HAP-1 (cell line): ENCODE data around the gene BRI3BP.
"Not testable (repeated sequence)": the region's sequence is repeated elsewhere in the genome, so short reads cannot be mapped to it uniquely, and the experiment has no call there.

Experiments
- DNase-seq, 2 experiments: peaks; one replicate each; pipeline ENCODE4 v3.0.0-alpha.2; 2016 to 2020; ENCODE audit warnings: low spot score in 2 of 2
- H3K27me3 ChIP-seq: fragments of 250-450 bp; sonication (Bioruptor Pico); 2 replicates; pipeline ENCODE4 v1.5.1; 2020; ENCODE audit warnings: low read depth, mild to moderate bottlenecking, moderate library complexity
- H3K36me3 ChIP-seq: fragments of 250-450 bp; sonication (Bioruptor Pico); replicated peaks from 2 replicates; pipeline ENCODE4 v1.5.1; 2020; ENCODE audit warnings: mild to moderate bottlenecking
- H3K4me1 ChIP-seq: fragments of 250-450 bp; sonication (Bioruptor Pico); 2 replicates; pipeline ENCODE4 v1.5.1; 2020; ENCODE audit warnings: mild to moderate bottlenecking
- H3K4me3 ChIP-seq: fragments of 250-450 bp; sonication (Bioruptor Pico); 2 replicates; pipeline ENCODE4 v1.5.1; 2020; ENCODE audit warnings: mild to moderate bottlenecking, moderate library complexity
- H3K9me3 ChIP-seq: fragments of 250-450 bp; sonication (Bioruptor Pico); 2 replicates; pipeline ENCODE4 v1.5.1; 2020; ENCODE audit warnings: mild to moderate bottlenecking, moderate library complexity
- in situ Hi-C: fragments of 300-500 bp; cut with MboI; formaldehyde crosslinking; loops from 3 replicates; pipeline ENCODE4 v1.14.3; 2020; ENCODE audit warnings: low sequenced_read_pairs, inconsistent platforms, mixed read lengths

BRI3BP gene

DNA sequence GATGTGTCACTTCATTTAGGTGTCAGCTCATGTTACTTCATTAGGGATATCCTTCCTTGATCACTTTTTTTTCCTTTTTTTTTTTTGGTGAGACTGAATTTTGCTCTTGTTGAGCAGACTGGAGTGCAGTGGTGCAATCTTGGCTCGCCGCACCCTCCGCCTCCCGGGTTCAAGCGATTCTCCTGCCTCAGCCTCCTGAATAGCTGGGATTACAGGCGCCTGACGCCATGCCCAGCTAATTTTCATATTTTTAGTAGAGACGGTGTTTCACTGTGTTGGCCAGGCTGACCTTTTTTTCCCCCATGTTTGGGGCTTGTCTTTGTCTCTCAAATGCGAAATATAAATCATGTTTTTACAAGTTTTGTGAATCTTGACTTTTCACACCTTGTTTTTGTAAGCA, 62.1 kb downstream of the BRI3BP start:
- H3K27me3 ChIP-seq: no peaks in the 10 kb centered on the region
- in situ Hi-C loops: no loop called here
- no peaks in the 10 kb centered on the region for H3K36me3 ChIP-seq
- H3K4me3 ChIP-seq: no peak overlapping the region
- no peaks in the 10 kb centered on the region for H3K4me1 ChIP-seq
- H3K9me3 ChIP-seq: no peaks in the 10 kb centered on the region
- DNase-seq: no peak

DNA sequence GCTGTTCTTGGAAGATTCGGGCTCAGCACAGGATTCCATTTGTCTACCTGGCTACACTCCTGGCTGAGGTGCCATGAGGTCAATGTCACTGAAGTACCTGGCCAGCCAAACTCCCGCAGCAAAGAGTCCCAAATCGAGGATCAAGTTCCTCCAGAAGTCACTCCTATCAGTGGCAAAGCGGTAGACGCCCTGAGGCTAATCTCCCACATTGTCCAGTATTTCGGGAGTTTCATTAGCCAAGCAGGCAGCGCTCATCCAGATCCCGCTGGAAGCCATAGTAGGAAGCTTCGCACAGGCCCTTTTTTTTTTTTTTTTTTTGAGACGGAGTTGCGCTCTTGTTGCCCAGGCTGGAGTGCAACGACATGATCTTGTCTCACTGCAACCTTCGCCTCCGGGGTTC, 62.9 kb downstream of the BRI3BP start:
- Histone ChIP-seq H3K9me3 (no peaks in the 10 kb centered on the region), H3K4me3 (no peak overlapping the region), H3K36me3 (no peaks in the 10 kb centered on the region), H3K4me1 (no peaks in the 10 kb centered on the region), H3K27me3 (no peaks in the 10 kb centered on the region)
- in situ Hi-C loops: no loop called here
- peak in 1 of 2 experiments; percentile 53 for DNase-seq

DNA sequence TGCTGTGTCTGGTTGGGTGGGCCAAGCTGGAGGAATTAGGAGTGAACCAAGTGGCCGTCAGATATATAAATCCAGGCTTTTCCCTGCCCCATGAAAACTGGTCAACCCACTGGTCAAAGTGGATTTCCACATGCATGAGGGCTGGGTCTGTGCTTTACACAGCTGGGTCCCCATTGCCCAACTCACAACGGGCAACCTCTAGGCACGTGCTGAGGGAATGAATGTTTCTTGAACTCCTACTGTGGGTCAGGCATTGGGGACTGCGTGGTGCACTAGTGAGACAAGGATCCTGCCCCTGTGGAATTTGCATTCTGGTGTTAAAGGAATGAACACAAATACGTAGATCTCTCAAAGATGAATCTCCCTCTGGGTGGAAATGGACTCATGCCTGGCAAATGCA, 64.3 kb downstream of the BRI3BP start:
- no peak for DNase-seq
- Histone ChIP-seq H3K4me3 (no peak overlapping the region), H3K4me1 (no peaks in the 10 kb centered on the region), H3K27me3 (no peaks in the 10 kb centered on the region), H3K9me3 (no peaks in the 10 kb centered on the region), H3K36me3 (no peaks in the 10 kb centered on the region)
- in situ Hi-C loops: no loop called here

DNA sequence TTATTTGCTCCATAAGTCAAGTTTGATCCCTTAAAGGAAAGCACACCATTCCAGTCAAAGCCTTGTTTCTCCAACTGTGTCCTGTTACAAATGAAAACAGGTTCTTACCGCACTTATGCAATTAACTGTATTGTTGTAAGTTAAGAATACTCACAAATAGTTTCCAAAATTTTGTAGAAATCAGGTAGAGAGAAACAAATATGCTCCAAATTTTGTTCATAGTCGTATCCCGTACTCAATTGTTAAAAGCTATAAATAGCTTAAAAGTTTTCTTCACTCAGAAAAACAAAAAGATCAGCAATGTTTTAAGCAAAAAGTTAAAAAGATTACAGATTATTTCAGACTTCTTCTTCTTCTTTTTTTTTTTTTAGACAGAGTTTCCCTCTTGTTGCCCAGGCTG, 67.8 kb downstream of the BRI3BP start:
- peaks cover 3% of the 10 kb centered on the region for H3K4me1 ChIP-seq
- in situ Hi-C loops: no loop called here

DNA sequence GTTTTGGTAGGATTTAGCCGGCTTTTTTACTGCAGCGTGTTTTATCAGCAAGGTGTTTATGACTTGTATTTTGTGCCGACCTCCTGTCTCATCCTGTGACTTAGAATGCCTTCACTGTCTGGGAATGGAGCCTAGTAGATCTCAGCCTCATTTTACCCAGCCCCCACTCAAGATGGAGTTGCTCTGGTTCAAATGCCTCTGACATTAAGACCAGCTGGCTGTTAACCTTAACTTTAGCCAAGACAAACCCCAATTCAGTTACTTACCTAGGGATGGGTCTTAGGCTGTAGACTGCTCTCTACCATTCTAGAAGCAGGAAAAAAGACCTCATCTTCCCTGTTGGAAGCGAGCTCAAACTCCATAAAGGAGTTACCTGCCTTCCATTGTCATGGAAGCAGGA, 70.1 kb downstream of the BRI3BP start:
- DNase-seq, H3K36me3 ChIP-seq, H3K27me3 ChIP-seq, in situ Hi-C loops, H3K4me3 ChIP-seq, H3K9me3 ChIP-seq, H3K4me1 ChIP-seq: not testable (repeated sequence)

More for the DNA sequence above, 67.8 kb downstream of the BRI3BP start:
- Histone ChIP-seq H3K4me3 (no peak overlapping the region), H3K36me3 (no peaks in the 10 kb centered on the region), H3K9me3 (no peaks in the 10 kb centered on the region), H3K27me3 (no peaks in the 10 kb centered on the region)
- DNase-seq: no peak

DNA sequence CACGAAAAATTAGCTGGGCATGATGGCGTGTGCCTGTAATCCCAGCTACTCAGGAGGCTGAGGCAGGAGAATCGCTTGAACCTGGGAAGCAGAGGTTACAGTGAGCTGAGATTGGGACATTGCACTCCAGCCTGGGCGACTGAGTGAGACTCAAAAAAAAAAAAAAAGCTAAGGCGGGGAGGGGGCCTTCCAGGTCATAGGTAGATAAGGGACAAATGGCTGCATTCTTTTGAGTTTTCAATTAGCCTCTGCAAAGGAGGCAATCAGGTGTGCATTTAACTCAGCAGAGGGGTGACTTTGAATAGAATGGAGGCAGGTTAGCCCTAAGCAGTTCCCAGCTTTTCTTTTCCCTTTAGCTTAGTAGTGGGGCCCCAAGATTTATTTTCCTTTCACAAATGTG, 71.0 kb downstream of the BRI3BP start:
- Histone ChIP-seq H3K9me3 (no peaks in the 10 kb centered on the region), H3K4me3 (peak overlapping the region; percentile 62)
- in situ Hi-C loops: no loop called here

DNA sequence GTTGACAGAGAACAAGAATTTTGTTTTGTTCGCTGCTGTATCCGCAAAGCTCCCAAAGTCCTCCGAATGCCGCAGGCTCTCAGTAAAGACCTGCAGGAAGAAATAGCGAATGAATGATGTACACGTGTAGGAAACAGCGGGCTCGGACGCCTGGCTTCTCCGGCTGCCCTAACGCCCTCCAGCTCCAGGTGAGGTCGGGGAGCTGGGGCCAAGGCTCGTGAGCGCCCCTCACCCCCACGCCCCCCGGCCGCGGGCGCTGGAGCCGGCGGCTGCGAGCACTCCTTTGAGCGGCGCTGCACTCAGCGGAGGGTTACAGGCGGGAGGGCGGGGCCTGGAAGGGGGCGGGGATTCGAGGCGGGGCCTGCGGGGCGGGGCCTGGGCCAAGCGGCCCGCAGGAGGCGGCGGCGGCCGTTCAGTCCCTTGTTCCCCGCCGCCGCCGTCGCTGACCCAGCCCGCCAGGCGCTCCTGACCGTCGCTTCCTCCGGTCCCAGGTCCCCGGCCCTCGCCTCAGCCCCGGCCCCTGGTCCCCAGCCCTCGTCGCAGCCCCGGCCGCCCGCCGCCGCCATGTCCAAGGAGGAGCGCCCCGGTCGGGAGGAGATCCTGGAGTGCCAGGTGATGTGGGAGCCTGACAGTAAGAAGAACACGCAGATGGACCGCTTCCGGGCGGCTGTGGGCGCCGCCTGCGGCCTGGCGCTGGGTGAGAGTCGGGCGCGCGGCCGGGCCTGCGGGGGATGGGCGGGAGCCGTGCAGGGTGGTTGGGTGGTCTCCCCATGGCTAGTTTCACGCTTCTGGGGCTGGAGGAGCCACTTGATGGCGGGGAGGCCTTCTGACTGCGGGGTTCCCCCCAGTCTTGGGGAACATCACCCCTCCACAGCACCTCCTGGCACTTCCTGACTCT, 71.8 kb downstream of the BRI3BP start, which contains the start of gene AACS:
Gene AACS, plus strand, starts transcription at position 415 of the 898 bp plus-strand sequence. Its CDS starts 150 bp downstream, at position 565.
- Histone ChIP-seq H3K4me1 (peaks cover 6% of the 10 kb centered on the region), H3K36me3 (peaks cover 4% of the 10 kb centered on the region), H3K27me3 (no peaks in the 10 kb centered on the region), H3K9me3 (no peaks in the 10 kb centered on the region), H3K4me3 (peak within 1 kb of the TSS; percentile 62)
- in situ Hi-C loops: no loop called here
- peak; percentile 71 to 87 for DNase-seq

More for the DNA sequence above, 71.0 kb downstream of the BRI3BP start:
- DNase-seq: no peak
- H3K36me3 ChIP-seq: peaks cover 4% of the 10 kb centered on the region; the same call in 1 of the 2 replicates
- peaks cover 6% of the 10 kb centered on the region for H3K4me1 ChIP-seq
- H3K27me3 ChIP-seq: no peaks in the 10 kb centered on the region

DNA sequence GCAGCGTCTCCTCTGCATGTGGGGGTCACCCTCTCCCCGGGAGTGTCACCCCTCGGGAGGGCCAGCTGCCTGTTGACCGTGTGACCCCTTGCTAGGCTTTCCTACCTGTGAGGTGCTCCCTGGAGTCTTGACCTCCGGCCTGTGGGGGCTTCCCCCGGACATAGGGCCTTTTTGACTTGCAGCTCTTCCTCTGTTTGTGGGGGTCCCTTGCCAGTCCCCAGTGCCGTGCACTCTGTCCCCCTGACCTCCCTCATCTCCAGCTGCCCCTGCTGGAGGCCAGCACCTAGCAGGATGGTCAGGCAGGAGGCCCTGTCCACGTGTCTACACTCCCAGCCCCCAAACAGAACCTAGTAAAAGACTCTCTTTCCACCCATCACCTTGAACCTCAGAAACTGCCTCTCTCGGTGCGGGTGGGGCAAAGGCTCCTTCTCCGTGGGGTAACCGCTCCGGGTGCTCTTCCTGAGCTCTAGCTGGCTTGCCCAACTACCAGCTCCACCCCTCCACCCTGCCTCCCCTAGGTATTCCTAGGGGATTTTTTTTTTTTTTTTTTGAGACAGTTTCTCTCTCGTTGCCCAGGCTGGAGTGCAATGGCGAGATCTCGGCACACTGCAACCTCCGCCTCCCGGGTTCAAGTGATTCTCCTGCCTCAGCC, 72.6 kb downstream of the BRI3BP start:
- no peak for DNase-seq
- Histone ChIP-seq H3K36me3 (peaks cover 4% of the 10 kb centered on the region), H3K4me3 (peak overlapping the region; percentile 62), H3K4me1 (peaks cover 6% of the 10 kb centered on the region), H3K27me3 (no peaks in the 10 kb centered on the region), H3K9me3 (no peaks in the 10 kb centered on the region)
- in situ Hi-C loops: no loop called here

DNA sequence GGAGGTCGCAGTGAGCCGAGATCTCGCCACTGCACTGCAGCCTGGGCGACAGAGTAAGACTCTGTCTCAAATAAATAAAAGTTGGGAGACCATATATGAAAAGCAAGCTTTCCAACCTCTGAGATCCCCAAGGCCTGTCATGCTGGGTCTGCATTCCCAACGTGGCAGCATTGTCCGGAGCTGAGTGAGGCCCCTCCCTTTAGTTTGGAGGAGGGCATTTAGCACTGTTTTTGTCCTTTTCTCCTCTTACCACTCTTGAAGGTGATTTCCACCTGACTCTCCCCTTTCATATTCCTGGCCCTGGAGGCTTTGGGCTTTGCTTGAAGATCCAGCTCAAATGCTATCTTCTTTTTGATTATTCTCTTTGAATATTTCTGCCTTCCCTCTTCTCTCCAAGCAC, 74.9 kb downstream of the BRI3BP start:
- peaks cover 7% of the 10 kb centered on the region for H3K36me3 ChIP-seq
- no peak for DNase-seq
- in situ Hi-C loops: no loop called here
- no peaks in the 10 kb centered on the region for H3K27me3 ChIP-seq
- H3K4me1 ChIP-seq: peaks cover 6% of the 10 kb centered on the region
- H3K4me3 ChIP-seq: no peak overlapping the region
- no peaks in the 10 kb centered on the region for H3K9me3 ChIP-seq

DNA sequence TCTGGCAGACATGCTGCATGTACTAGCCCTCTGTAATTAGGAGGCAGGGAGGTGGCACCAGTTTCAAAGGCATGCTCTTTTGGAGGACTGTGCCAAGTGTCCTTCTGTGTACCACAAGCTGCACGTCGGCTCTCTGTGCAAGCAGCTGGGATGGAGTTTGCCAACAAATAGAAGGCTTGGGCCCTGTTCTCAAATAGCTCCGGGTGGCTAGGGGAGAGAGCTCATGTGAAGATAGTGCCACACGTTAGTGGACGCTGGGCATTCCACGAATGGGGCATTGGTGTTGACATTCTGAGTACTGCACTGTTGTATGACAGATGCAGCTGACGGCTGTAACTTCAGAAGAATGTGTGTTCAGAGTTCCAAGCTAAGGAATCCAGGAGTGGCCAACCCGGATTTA, 76.2 kb downstream of the BRI3BP start:
- peaks cover 5% of the 10 kb centered on the region for H3K4me1 ChIP-seq
- H3K27me3 ChIP-seq: no peaks in the 10 kb centered on the region
- in situ Hi-C loops: no loop called here
- H3K4me3 ChIP-seq: no peak overlapping the region
- peaks cover 13% of the 10 kb centered on the region for H3K36me3 ChIP-seq
- H3K9me3 ChIP-seq: no peaks in the 10 kb centered on the region
- no peak for DNase-seq

DNA sequence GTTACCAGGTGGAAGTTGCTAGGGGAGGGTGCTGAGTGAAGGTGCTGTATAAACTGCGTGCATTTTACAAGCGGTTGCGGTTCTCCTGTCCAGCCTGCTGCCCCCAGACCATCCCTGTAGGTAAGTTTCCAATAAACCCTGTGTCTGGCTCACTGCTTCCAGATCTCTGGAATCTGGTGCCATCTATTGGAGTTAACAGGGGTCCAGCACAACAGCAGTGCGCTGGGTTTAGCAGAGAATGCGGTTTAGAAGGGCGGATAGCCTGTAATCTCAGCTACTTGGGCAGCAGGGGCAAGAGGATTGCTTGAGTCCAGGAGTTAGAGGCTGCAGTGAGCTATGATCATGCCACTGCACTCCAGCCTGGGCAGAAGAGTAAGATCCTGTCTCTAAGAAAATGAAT, 76.7 kb downstream of the BRI3BP start:
- in situ Hi-C loops: no loop called here
- Histone ChIP-seq H3K4me3 (no peak overlapping the region), H3K9me3 (no peaks in the 10 kb centered on the region), H3K36me3 (peaks cover 13% of the 10 kb centered on the region), H3K4me1 (peaks cover 3% of the 10 kb centered on the region; the same call in 1 of the 2 replicates), H3K27me3 (no peaks in the 10 kb centered on the region)
- DNase-seq: no peak

DNA sequence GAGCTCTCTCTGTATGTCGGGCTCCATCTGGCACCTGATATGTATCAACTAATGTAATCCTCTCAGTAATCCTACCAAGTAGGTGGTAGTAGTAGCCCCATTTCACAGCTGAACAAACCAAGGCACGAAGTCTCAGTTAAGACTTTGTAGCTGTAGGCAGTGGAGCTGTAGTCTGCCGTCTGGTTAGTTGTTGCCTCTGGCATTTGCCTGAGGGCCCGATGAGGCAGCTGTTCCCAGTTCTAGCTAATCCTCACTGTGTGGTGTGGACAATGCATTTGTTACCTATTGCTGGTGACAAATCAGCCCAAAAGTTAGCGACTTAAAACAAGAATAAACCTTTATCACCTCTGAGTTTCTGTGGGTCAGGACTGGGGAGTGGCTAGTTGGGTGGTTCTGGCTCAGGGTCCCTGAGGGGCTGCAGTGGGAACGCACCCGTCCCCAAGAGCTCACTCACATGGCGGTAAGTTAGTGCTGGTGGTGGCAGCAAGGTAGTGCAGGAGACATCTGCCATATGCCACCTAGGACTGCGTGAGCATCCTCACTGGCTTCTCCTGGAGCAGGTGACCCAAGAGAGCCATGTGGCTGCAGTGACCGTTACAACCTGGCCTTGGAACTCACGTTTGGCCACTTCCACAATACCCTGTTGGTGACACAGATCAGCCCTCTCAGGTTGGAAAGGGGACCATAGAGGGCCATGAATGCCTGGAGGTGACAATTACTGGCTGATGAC, 77.4 kb downstream of the BRI3BP start:
- Histone ChIP-seq H3K4me3 (no peak overlapping the region), H3K36me3 (peaks cover 13% of the 10 kb centered on the region), H3K9me3 (no peaks in the 10 kb centered on the region), H3K27me3 (no peaks in the 10 kb centered on the region), H3K4me1 (peaks cover 3% of the 10 kb centered on the region; the same call in 1 of the 2 replicates)
- in situ Hi-C loops: no loop called here
- no peak for DNase-seq

DNA sequence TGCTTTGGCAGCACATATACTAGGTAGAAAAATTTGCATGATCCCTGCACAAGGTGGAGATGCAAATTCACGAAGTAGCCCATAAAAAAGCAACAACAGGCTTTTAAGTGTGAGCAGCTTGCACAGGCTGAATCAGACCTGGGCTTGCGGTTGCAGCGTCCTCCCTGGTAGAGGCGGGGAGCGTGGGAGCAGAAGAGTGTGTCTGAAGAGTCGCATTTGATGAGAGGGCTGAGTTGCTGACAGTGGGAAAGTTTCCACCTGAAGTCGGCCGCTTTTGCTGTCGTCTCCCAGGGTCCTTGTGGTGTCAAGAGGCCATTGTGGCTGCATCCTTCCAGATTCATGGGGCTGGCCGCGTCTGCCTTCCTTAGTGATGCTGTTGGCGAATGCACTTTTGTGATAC, 78.0 kb downstream of the BRI3BP start:
- H3K36me3 ChIP-seq: peaks cover 18% of the 10 kb centered on the region
- no peaks in the 10 kb centered on the region for H3K27me3 ChIP-seq
- no peak for DNase-seq
- peaks cover 2% of the 10 kb centered on the region; the same call in 1 of the 2 replicates for H3K4me1 ChIP-seq
- no peak overlapping the region for H3K4me3 ChIP-seq
- in situ Hi-C loops: no loop called here
- H3K9me3 ChIP-seq: no peaks in the 10 kb centered on the region
